ENCODE results near the gene OLA1.

GRCh38 chr2:174121175-174121574 is 127.2 kb downstream of the OLA1 start:
- TF ChIP-seq, protein P1, sequence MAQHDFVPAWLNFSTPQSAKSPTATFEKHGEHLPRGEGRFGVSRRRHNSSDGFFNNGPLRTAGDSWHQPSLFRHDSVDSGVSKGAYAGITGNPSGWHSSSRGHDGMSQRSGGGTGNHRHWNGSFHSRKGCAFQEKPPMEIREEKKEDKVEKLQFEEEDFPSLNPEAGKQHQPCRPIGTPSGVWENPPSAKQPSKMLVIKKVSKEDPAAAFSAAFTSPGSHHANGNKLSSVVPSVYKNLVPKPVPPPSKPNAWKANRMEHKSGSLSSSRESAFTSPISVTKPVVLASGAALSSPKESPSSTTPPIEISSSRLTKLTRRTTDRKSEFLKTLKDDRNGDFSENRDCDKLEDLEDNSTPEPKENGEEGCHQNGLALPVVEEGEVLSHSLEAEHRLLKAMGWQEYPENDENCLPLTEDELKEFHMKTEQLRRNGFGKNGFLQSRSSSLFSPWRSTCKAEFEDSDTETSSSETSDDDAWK (CRISPR knock-in tag; IDR thresholded peaks at IDR 0.05) = no peak
- TF ChIP-seq TCF7L2 (IDR thresholded peaks at IDR 0.05; ENCODE audit: low read depth, low read length) (no peak), FOSL1 (CRISPR knock-in tag; IDR thresholded peaks at IDR 0.05; ENCODE audit: borderline replicate concordance) (no peak), CTCF (CRISPR knock-in tag; IDR thresholded peaks at IDR 0.05) (no peak), FOXK2 (IDR thresholded peaks at IDR 0.05) (no peak), JUN (CRISPR knock-in tag; IDR thresholded peaks at IDR 0.05) (no peak), ZBTB4 (CRISPR knock-in tag; IDR thresholded peaks at IDR 0.05; ENCODE audit: borderline replicate concordance) (no peak), ZNF672 (CRISPR knock-in tag; IDR thresholded peaks at IDR 0.05) (no peak)

All from HepG2 (cell line).